ENCODE measurements around the gene FXN. TPM values are rescaled to one million over a fixed set of nuclear protein-coding genes. Genes with fewer than 3 reads are reported as not detected.
"Not testable (repeated sequence)": the region's sequence is repeated elsewhere in the genome, so short reads cannot be mapped to it uniquely, and the experiment has no call there.

Gene FXN
- total RNA-seq, 1 donor, result 2.2 TPM

DNA sequence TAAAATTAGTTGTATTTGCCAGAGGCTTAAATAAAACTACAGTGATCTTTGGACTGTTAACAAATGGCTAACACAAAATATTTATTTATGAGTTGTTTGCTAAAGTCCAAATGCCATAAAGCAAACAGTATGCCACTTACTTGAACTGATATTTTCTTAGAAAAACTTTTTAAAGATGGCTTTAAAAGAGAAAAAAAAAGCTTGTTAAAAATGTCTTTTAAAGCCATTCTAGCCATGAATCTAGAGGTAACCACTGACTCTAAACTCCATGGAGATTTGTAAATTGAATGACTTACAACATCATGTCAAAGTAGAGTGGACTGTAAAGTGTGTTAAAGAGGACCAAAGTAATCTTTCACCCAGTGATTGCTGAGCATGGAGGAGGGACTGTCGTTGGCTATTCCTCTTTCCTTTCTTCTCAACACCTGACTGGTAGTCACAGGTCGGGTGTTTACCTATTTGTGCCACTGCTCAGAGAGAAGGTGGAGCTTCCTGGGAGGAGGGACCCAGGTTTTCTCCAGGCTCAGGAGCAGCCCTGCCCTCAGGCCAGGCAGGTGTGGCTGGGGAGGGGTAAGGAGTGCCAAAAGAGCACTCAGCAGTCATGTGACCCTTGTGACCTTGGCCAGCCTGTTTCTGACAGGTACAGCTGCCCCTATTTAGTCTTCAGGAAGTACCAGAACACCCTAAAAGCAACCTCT, 69.4 kb downstream of the FXN start:
- no peak for DNase-seq (ENCODE audit: insufficient read length, low spot score, missing footprints)
- Histone ChIP-seq H3K27me3 (ENCODE audit: insufficient read depth, low read length) (no peaks in the 10 kb centered on the region), H3K4me3 (ENCODE audit: insufficient read depth, low read length) (no peak overlapping the region), H3K4me1 (ENCODE audit: insufficient read depth, low read length) (peaks cover 8% of the 10 kb centered on the region), H2AFZ (ENCODE audit: low read length) (no peak overlapping the region), H3K9me3 (ENCODE audit: low read depth, low read length) (no peaks in the 10 kb centered on the region), H3K36me3 (ENCODE audit: insufficient read depth, low read length) (no peaks in the 10 kb centered on the region), H4K20me1 (ENCODE audit: insufficient read depth, low read length) (no peaks in the 10 kb centered on the region), H3K4me2 (ENCODE audit: insufficient read depth, low read length) (no peak overlapping the region), H3K79me2 (ENCODE audit: insufficient read depth, low read length) (no peaks in the 10 kb centered on the region), H3K27ac (ENCODE audit: low read depth, low read length) (no peak overlapping the region)
- TF ChIP-seq, protein P1, sequence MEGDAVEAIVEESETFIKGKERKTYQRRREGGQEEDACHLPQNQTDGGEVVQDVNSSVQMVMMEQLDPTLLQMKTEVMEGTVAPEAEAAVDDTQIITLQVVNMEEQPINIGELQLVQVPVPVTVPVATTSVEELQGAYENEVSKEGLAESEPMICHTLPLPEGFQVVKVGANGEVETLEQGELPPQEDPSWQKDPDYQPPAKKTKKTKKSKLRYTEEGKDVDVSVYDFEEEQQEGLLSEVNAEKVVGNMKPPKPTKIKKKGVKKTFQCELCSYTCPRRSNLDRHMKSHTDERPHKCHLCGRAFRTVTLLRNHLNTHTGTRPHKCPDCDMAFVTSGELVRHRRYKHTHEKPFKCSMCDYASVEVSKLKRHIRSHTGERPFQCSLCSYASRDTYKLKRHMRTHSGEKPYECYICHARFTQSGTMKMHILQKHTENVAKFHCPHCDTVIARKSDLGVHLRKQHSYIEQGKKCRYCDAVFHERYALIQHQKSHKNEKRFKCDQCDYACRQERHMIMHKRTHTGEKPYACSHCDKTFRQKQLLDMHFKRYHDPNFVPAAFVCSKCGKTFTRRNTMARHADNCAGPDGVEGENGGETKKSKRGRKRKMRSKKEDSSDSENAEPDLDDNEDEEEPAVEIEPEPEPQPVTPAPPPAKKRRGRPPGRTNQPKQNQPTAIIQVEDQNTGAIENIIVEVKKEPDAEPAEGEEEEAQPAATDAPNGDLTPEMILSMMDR (IDR thresholded peaks at IDR 0.05; ENCODE audit: extremely low read depth, low read depth, low read length), result no peak

GRCh38 chr9:69107771-69108170, 72.2 kb downstream of the FXN start:
- no peaks in the 10 kb centered on the region for H3K36me3 ChIP-seq (ENCODE audit: insufficient read depth, low read length)
- TF ChIP-seq, protein P1 (IDR thresholded peaks at IDR 0.05; ENCODE audit: extremely low read depth, low read depth, low read length), result no peak
- H3K27me3 ChIP-seq (ENCODE audit: insufficient read depth, low read length), result no peaks in the 10 kb centered on the region
- no peaks in the 10 kb centered on the region for H4K20me1 ChIP-seq (ENCODE audit: insufficient read depth, low read length)
- peaks cover 8% of the 10 kb centered on the region for H3K4me1 ChIP-seq (ENCODE audit: insufficient read depth, low read length)
- H3K9me3 ChIP-seq (ENCODE audit: low read depth, low read length), result no peaks in the 10 kb centered on the region
- peak overlapping the region; percentile 13 for H3K4me2 ChIP-seq (ENCODE audit: insufficient read depth, low read length)
- H2AFZ ChIP-seq (ENCODE audit: low read length), result no peak overlapping the region
- no peaks in the 10 kb centered on the region for H3K79me2 ChIP-seq (ENCODE audit: insufficient read depth, low read length)
- DNase-seq (ENCODE audit: insufficient read length, low spot score, missing footprints), result peak; percentile 30
- no peak overlapping the region for H3K27ac ChIP-seq (ENCODE audit: low read depth, low read length)
- no peak overlapping the region for H3K4me3 ChIP-seq (ENCODE audit: insufficient read depth, low read length)

- H3K27ac ChIP-seq (ENCODE audit: low read depth, low read length); H3K4me2 ChIP-seq (ENCODE audit: insufficient read depth, low read length); H3K36me3 ChIP-seq (ENCODE audit: insufficient read depth, low read length): not testable (repeated sequence)
These were observed 73.2 kb downstream of the FXN start for GRCh38 chr9:69108706-69109105.

DNA sequence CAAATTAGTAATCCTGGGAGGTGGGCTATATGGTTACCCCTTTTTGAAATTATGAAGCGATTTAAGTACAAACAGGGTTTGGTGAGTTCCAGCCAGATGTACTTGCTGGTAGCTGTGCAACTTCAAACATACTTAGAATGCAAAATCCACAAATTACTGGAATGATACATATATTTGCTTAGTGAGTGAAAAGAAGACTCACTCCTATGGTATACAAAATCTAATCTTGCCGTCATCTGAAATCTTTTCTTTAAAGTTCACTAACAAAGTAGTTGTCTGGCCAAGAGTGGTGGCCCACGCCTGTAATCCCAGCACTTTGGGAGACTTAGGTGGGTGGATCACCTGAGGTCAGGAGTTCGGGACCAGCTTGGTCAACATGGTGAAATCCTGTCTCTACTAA, 73.6 kb downstream of the FXN start:
- Histone ChIP-seq H3K4me1 (ENCODE audit: insufficient read depth, low read length) (peaks cover 8% of the 10 kb centered on the region), H3K27me3 (ENCODE audit: insufficient read depth, low read length) (no peaks in the 10 kb centered on the region), H3K27ac (ENCODE audit: low read depth, low read length) (no peak overlapping the region), H3K4me3 (ENCODE audit: insufficient read depth, low read length) (no peak overlapping the region), H3K36me3 (ENCODE audit: insufficient read depth, low read length) (no peaks in the 10 kb centered on the region), H3K9me3 (ENCODE audit: low read depth, low read length) (no peaks in the 10 kb centered on the region), H3K79me2 (ENCODE audit: insufficient read depth, low read length) (no peaks in the 10 kb centered on the region), H2AFZ (ENCODE audit: low read length) (no peak overlapping the region), H4K20me1 (ENCODE audit: insufficient read depth, low read length) (no peaks in the 10 kb centered on the region), H3K4me2 (ENCODE audit: insufficient read depth, low read length) (no peak overlapping the region)
- peak; percentile 77 for DNase-seq (ENCODE audit: insufficient read length, low spot score, missing footprints)
- TF ChIP-seq, protein P1 (IDR thresholded peaks at IDR 0.05; ENCODE audit: extremely low read depth, low read depth, low read length), result no peak

More at GRCh38 chr9:69108706-69109105, 73.2 kb downstream of the FXN start:
- H3K79me2 ChIP-seq (ENCODE audit: insufficient read depth, low read length); DNase-seq (ENCODE audit: insufficient read length, low spot score, missing footprints); H3K9me3 ChIP-seq (ENCODE audit: low read depth, low read length); H3K4me1 ChIP-seq (ENCODE audit: insufficient read depth, low read length); H4K20me1 ChIP-seq (ENCODE audit: insufficient read depth, low read length); H3K27me3 ChIP-seq (ENCODE audit: insufficient read depth, low read length); H2AFZ ChIP-seq (ENCODE audit: low read length); H3K4me3 ChIP-seq (ENCODE audit: insufficient read depth, low read length): not testable (repeated sequence)

DNA sequence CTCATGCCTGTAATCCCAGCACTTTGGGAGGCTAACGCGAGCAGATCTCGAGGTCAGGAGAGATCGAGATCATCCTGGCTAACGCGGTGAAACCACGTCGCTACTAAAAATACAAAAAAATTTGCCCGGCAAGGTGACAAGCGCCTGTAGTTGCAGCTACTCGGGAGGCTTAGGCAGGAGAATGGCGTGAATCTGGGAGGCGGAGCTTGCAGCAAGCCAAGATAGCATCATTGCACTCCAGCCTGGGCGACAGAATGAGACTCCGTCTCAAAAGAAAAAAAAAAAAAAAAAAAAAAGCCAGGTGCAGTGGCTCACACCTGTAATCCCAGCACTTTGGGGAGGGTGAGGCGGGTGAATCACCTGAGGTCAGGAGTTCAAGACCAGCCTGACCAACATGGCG, 77.1 kb downstream of the FXN start:
- not testable (repeated sequence) for H3K79me2 ChIP-seq (ENCODE audit: insufficient read depth, low read length); H3K4me2 ChIP-seq (ENCODE audit: insufficient read depth, low read length); H3K36me3 ChIP-seq (ENCODE audit: insufficient read depth, low read length); DNase-seq (ENCODE audit: insufficient read length, low spot score, missing footprints); H3K4me3 ChIP-seq (ENCODE audit: insufficient read depth, low read length); H4K20me1 ChIP-seq (ENCODE audit: insufficient read depth, low read length); H3K27ac ChIP-seq (ENCODE audit: low read depth, low read length); H3K27me3 ChIP-seq (ENCODE audit: insufficient read depth, low read length); H3K9me3 ChIP-seq (ENCODE audit: low read depth, low read length); H2AFZ ChIP-seq (ENCODE audit: low read length); H3K4me1 ChIP-seq (ENCODE audit: insufficient read depth, low read length)
